Upper lobe of left lung (tissue), 4 donors: ENCODE results near the gene HNRNPM.

Experiments used
- CTCF ChIP-seq, 6 experiments: fragments of 450-650 bp in 4 of 6; fragments of 200-600 bp in 2 of 6; sonication (generic) in 2 of 6; IDR thresholded peaks; one replicate each; pipeline ENCODE4 v1.5.1; 2016 to 2019; ENCODE audit warnings: antibody characterized with exemption in 6 of 6
- POLR2A ChIP-seq, 4 donors: fragments of 450-650 bp; IDR thresholded peaks; one replicate each; pipeline ENCODE4 v1.5.1; 2016 to 2017; ENCODE audit warnings: antibody characterized with exemption in 4 of 4, mild to moderate bottlenecking in 2 of 4
- POLR2AphosphoS5 ChIP-seq, 2 donors: sonication (generic); formaldehyde crosslinking; IDR thresholded peaks; one replicate each; pipeline ENCODE4 v1.5.1; 2017; ENCODE audit warnings: antibody characterized with exemption in 2 of 2

GRCh38 chr19:8483165-8483564 lies 38.4 kb downstream of the HNRNPM start:
- TF ChIP-seq POLR2A (IDR thresholded peaks at IDR 0.05) = no peak
- no peak for TF ChIP-seq CTCF (IDR thresholded peaks at IDR 0.05)
- TF ChIP-seq POLR2AphosphoS5 (IDR thresholded peaks at IDR 0.05) = no peak
